GM18519 (cell line): ENCODE results near the gene GLIS1.

ENCODE experiments used
- ATAC-seq: cut with Tn5 transposase; IDR thresholded peaks from one replicate; pipeline ENCODE4 v1.9.1; 2021; ENCODE audit warnings: mild to moderate bottlenecking, moderate library complexity; ENCODE audit not compliant: unreplicated experiment, low FRiP score

The GLIS1 gene

GRCh38 chr1:53622531-53622930, 116.4 kb downstream of the GLIS1 start:
- ATAC-seq: no peak

- ATAC-seq: no peak
Measured at GRCh38 chr1:53621144-53621543, 117.8 kb downstream of the GLIS1 start.

- ATAC-seq: no peak
Measured at GRCh38 chr1:53620061-53620855, 118.7 kb downstream of the GLIS1 start.

- ATAC-seq: no peak
Measured at GRCh38 chr1:53619367-53620060, 119.5 kb downstream of the GLIS1 start.

GRCh38 chr1:53618500-53619366, 120.2 kb downstream of the GLIS1 start:
- ATAC-seq: no peak

- no peak for ATAC-seq
Measured at GRCh38 chr1:53617851-53618499, 121.0 kb downstream of the GLIS1 start.

- ATAC-seq: no peak
Measured at GRCh38 chr1:53617382-53617781, 121.6 kb downstream of the GLIS1 start.

- no peak for ATAC-seq
Measured at GRCh38 chr1:53616927-53617326, 122.0 kb downstream of the GLIS1 start.

GRCh38 chr1:53616511-53616910, 122.5 kb downstream of the GLIS1 start:
- ATAC-seq: no peak

- ATAC-seq: no peak
Measured at GRCh38 chr1:53615101-53615500, 123.9 kb downstream of the GLIS1 start.

GRCh38 chr1:53614231-53615021, 124.5 kb downstream of the GLIS1 start:
- ATAC-seq: no peak

GRCh38 chr1:53608676-53609075, 130.3 kb downstream of the GLIS1 start:
- ATAC-seq: no peak

GRCh38 chr1:53608071-53608470, 130.9 kb downstream of the GLIS1 start:
- ATAC-seq: no peak

GRCh38 chr1:53606651-53607051, 132.3 kb downstream of the GLIS1 start:
- ATAC-seq: no peak

GRCh38 chr1:53606197-53606596, 132.8 kb downstream of the GLIS1 start:
- no peak for ATAC-seq

- ATAC-seq: no peak
Measured at GRCh38 chr1:53605181-53605580, 133.8 kb downstream of the GLIS1 start.

GRCh38 chr1:53604291-53604919, 134.6 kb downstream of the GLIS1 start:
- no peak for ATAC-seq

- ATAC-seq: no peak
Measured at GRCh38 chr1:53603431-53603830, 135.5 kb downstream of the GLIS1 start.
